Smooth muscle cell of the coronary artery (primary cell): ENCODE measurements around the gene CHRFAM7A. TPM values are rescaled to one million over a fixed set of nuclear protein-coding genes. Genes with fewer than 3 reads are reported as not detected.

ENCODE experiments used
- total RNA-seq: library from RNA; depleted of rRNA; stranded (reverse); fragments of >200 nt; gene quantifications from 2 replicates; pipeline ENCODE4 v1.2.3, GENCODE V29; 2014; ENCODE audit warnings: low replicate concordance

CHRFAM7A gene
- total RNA-seq = 1.9 TPM in 1 of 2 replicates, not detected in the other

DNA sequence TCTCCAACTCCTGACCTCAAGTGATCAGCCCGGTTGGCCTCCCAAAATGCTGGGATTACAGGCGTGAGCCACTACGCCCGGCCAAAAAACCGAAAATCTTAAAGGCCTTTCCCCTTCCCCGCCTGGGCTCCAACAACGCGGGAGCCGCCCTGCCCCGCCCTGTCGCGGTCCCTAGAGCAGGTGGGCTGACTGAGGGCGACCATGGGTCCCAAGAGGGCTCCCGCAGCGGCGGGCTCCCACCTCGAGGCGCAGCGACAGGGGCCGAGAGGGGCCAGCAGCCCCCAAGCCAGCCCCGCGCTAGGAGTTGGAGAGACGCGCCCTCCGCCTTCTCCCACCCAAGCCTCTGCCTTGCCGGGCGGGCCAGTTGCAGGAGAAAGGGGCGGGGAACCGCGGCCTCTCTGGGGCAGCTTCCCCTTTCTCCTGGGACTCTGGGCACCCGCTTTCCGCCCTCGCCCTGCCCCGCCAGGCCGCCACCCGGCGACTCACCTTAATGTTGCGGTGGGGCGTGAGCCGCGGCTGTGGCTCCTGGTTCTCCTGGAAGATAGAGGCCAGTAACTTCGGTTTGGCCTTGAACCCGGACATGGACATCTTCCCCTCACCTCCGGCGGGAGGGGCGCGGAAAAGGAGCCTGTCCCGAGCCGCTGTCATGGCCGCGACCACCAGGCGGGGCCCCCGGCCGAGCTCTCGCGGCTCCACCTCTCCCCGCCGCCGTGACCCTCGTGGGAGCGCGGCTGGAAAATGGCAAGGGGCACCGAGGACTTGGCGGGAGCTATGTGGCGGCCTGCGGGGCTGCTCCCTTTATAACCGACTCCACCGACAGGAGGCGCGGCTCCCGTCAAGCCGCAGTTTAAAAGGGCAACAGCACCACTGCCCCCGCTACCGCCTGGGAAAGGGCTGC is at the start of gene CHRFAM7A:
Gene CHRFAM7A (minus strand): TSS at position 775 of the 898 bp plus-strand sequence. CDS start 10,189 bp downstream, outside the sequence.

DNA sequence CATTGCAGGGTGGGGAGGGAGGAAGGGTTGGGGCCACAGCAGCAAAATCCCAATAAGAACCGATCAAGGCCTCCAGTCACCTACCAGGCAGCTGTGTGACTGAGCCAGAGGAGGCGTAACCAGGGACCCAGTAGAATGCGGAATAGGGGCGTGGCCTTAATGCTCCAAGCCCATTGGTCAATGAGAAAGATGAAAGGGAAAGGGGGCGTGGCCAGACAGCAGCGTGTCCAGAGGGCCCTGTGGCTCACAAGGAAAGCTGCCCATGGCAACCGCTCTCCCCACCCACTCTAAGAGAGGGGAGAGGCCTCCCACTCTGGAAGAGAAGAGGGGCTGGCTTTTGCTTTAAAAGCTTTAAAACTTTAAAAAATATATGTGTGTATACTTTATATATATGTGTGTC is 20.8 kb upstream of the CHRFAM7A start, which contains the start of gene GOLGA8R:
Gene GOLGA8R (minus strand): TSS at position 101 of the 400 bp plus-strand sequence. CDS start 98 bp downstream, at position 3.

Other genes starting within 250 kb of the CHRFAM7A start
- 1.2 and 2.8 TPM in 2 replicates for gene GOLGA8R, start 20.7 kb upstream of the CHRFAM7A start, total RNA-seq
- 1.1 and 3.5 TPM in 2 replicates for gene GOLGA8Q, start 158.5 kb upstream of the CHRFAM7A start, total RNA-seq
- 0.30 TPM in 1 of 2 replicates, not detected in the other for gene GOLGA8H, start 210.5 kb upstream of the CHRFAM7A start, total RNA-seq